Tibial artery (tissue), 4 donors: Measurements from ENCODE around the gene MPP7.
A peak's percentile ranks its signal among the peaks of the same experiment; 100 is the strongest.

ENCODE experiments used
- DNase-seq, 2 donors: peaks; one replicate each; pipeline ENCODE4 v3.0.0-alpha.2; 2019
- H3K27ac ChIP-seq, 2 donors: fragments of 200-600 bp; sonication (generic) in 1 of 2; 1 replicate in 1 of 2; 2 replicates in 1 of 2; pipeline ENCODE4 v1.5.1; 2018 to 2019; ENCODE audit warnings: mild to moderate bottlenecking in 1 of 2
- H3K27me3 ChIP-seq, 2 donors: fragments of 200-600 bp; sonication (generic) in 1 of 2; one replicate each; pipeline versions ENCODE4 v1.5.1 to v1.6.0; 2016 to 2019
- H3K36me3 ChIP-seq, 3 donors: fragments of 200-600 bp; sonication (generic) in 2 of 3; one replicate each; pipeline ENCODE4 v1.5.1; 2016 to 2019; ENCODE audit warnings: mild to moderate bottlenecking in 2 of 3
- H3K4me1 ChIP-seq, 4 donors: fragments of 200-600 bp; sonication (generic) in 2 of 4; 1 replicate in 3 of 4; 2 replicates in 1 of 4; pipeline ENCODE4 v1.5.1; 2016 to 2019
- H3K4me3 ChIP-seq, 2 donors: fragments of 200-600 bp; sonication (generic) in 1 of 2; 1 replicate in 1 of 2; 2 replicates in 1 of 2; pipeline ENCODE4 v1.5.1; 2018 to 2019; ENCODE audit warnings: mild to moderate bottlenecking in 2 of 2
- H3K9me3 ChIP-seq, 3 donors: fragments of 200-600 bp; sonication (generic) in 1 of 3; one replicate each; pipeline ENCODE4 v1.5.1; 2016 to 2019
- CTCF ChIP-seq, 2 experiments: fragments of 200-600 bp in 1 of 2; fragments of 450-650 bp in 1 of 2; IDR thresholded peaks; one replicate each; pipeline ENCODE4 v1.5.1; 2017 to 2019; ENCODE audit warnings: antibody characterized with exemption in 2 of 2, mild to moderate bottlenecking in 1 of 2, moderate library complexity in 1 of 2
- intact Hi-C: fragments of 100-400 bp; cut with DNase I; formaldehyde crosslinking; loops from one replicate; pipeline ENCODE4 v1.15.0; 2023; ENCODE audit warnings: low total_unique reads

Gene MPP7

GRCh38 chr10:28332726-28333125 lies 29.9 kb upstream of the MPP7 start:
- no peak for DNase-seq
- no peak overlapping the region for H3K27ac ChIP-seq
- H3K4me3 ChIP-seq, result no peak overlapping the region
- no peaks in the 10 kb centered on the region for H3K9me3 ChIP-seq
- no peak for TF ChIP-seq CTCF (IDR thresholded peaks at IDR 0.05)
- peaks cover 0 to 16% (median 5%) of the 10 kb centered on the region in 4 donors for H3K4me1 ChIP-seq
- no peaks in the 10 kb centered on the region for H3K36me3 ChIP-seq
- intact Hi-C loops, result no loop called here
- H3K27me3 ChIP-seq, result no peaks in the 10 kb centered on the region

GRCh38 chr10:28331841-28332240 lies 29.0 kb upstream of the MPP7 start:
- Histone ChIP-seq H3K27ac (no peak overlapping the region), H3K36me3 (no peaks in the 10 kb centered on the region), H3K4me1 (peaks cover 0 to 24% (median 9%) of the 10 kb centered on the region in 4 donors), H3K27me3 (no peaks in the 10 kb centered on the region), H3K4me3 (no peak overlapping the region), H3K9me3 (no peaks in the 10 kb centered on the region)
- TF ChIP-seq CTCF (IDR thresholded peaks at IDR 0.05), result no peak
- intact Hi-C loops, result no loop called here
- DNase-seq, result no peak

GRCh38 chr10:28331066-28331465 lies 28.2 kb upstream of the MPP7 start:
- H3K4me1 ChIP-seq, result peaks cover 0 to 31% (median 17%) of the 10 kb centered on the region in 4 donors
- TF ChIP-seq CTCF (IDR thresholded peaks at IDR 0.05), result no peak
- no peaks in the 10 kb centered on the region for H3K9me3 ChIP-seq
- no peaks in the 10 kb centered on the region for H3K27me3 ChIP-seq
- no peak overlapping the region for H3K27ac ChIP-seq
- DNase-seq, result no peak
- intact Hi-C loops, result no loop called here
- H3K4me3 ChIP-seq, result no peak overlapping the region
- no peaks in the 10 kb centered on the region for H3K36me3 ChIP-seq

GRCh38 chr10:28328346-28328745 lies 25.5 kb upstream of the MPP7 start:
- no peaks in the 10 kb centered on the region for H3K36me3 ChIP-seq
- H3K9me3 ChIP-seq, result no peaks in the 10 kb centered on the region
- H3K27me3 ChIP-seq, result no peaks in the 10 kb centered on the region
- TF ChIP-seq CTCF (IDR thresholded peaks at IDR 0.05), result no peak
- peaks cover 0 to 31% (median 19%) of the 10 kb centered on the region in 4 donors for H3K4me1 ChIP-seq
- no peak overlapping the region for H3K4me3 ChIP-seq
- H3K27ac ChIP-seq, result peak overlapping the region; percentile 56 to 83
- intact Hi-C loops, result no loop called here
- no peak for DNase-seq

- TF ChIP-seq CTCF (IDR thresholded peaks at IDR 0.05), result no peak
- intact Hi-C loops, result no loop called here
- no peak for DNase-seq
- Histone ChIP-seq H3K4me3 (peak overlapping the region; percentile 23 to 33), H3K4me1 (peaks cover 0 to 31% (median 19%) of the 10 kb centered on the region in 4 donors), H3K36me3 (no peaks in the 10 kb centered on the region), H3K27ac (peak overlapping the region; percentile 56 to 83), H3K27me3 (no peaks in the 10 kb centered on the region), H3K9me3 (no peaks in the 10 kb centered on the region)
These were observed 24.6 kb upstream of the MPP7 start for GRCh38 chr10:28327491-28327880.
